Body of pancreas (tissue), 4 donors: ENCODE results near the gene BIRC6.

Experiments used
- POLR2A ChIP-seq, 3 donors: fragments of 450-650 bp; IDR thresholded peaks; one replicate each; pipeline ENCODE4 v1.6.1; 2016; ENCODE audit warnings: antibody characterized with exemption in 3 of 3, mild to moderate bottlenecking in 2 of 3
- TF ChIP-seq, protein P1 (sequence below), 7 experiments: fragments of 450-650 bp in 4 of 7; fragments of 200-600 bp in 3 of 7; sonication (generic) in 3 of 7; IDR thresholded peaks; one replicate each; pipeline ENCODE4 v1.5.1; 2016 to 2019; ENCODE audit warnings: antibody characterized with exemption in 7 of 7

- TF ChIP-seq, protein P1, sequence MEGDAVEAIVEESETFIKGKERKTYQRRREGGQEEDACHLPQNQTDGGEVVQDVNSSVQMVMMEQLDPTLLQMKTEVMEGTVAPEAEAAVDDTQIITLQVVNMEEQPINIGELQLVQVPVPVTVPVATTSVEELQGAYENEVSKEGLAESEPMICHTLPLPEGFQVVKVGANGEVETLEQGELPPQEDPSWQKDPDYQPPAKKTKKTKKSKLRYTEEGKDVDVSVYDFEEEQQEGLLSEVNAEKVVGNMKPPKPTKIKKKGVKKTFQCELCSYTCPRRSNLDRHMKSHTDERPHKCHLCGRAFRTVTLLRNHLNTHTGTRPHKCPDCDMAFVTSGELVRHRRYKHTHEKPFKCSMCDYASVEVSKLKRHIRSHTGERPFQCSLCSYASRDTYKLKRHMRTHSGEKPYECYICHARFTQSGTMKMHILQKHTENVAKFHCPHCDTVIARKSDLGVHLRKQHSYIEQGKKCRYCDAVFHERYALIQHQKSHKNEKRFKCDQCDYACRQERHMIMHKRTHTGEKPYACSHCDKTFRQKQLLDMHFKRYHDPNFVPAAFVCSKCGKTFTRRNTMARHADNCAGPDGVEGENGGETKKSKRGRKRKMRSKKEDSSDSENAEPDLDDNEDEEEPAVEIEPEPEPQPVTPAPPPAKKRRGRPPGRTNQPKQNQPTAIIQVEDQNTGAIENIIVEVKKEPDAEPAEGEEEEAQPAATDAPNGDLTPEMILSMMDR (IDR thresholded peaks at IDR 0.05): no peak
- no peak for TF ChIP-seq POLR2A (IDR thresholded peaks at IDR 0.05)
Observed at GRCh38 chr2:32623311-32623706, 266.5 kb downstream of the BIRC6 start.
